DMS79 (cell line): Measurements from ENCODE around the gene ATG3.
"Not testable (repeated sequence)": the region's sequence is repeated elsewhere in the genome, so short reads cannot be mapped to it uniquely, and the experiment has no call there.

Experiments
- DNase-seq: peaks from one replicate; lab custom pipeline; 2025; lab: John Stamatoyannopoulos, UW

Gene ATG3

DNA sequence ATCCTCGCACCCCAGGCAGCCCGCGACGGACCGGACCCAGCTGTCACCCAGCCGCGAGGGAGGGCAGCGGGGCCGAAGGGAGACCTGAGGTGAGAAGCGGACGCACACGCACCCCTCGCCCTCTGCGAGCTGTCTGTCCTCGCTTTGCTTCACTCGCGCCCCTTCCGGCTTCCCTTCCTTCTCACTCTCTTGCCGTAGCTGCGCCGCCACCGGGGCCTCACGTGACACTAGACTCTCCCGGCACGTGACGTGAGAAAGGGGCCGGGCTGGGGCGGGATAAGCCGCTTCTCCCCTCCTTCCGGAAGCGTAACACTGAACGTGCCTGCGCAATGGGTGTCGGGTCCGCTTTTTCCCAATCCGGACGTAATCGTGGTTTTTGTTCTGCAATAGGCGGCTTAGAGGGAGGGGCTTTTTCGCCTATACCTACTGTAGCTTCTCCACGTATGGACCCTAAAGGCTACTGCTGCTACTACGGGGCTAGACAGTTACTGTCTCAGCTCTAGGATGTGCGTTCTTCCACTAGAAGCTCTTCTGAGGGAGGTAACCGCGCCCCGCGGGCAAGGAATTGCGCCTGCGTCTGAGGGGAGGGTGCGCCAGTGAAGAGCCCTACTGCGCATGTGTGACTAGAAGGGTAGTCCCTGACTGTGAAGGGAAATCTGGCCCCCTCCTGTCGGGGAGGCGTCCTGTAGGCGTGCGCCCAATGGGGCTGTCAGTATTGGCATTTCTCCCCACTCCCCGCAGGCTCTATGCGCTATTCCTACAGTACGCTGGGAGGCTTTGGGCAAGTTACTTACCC, at the start of gene ATG3, which contains the start of gene SLC35A5:
Gene ATG3 (minus strand): TSS at position 229 of the 796 bp plus-strand sequence. CDS start 434 bp downstream, outside the sequence.
Gene SLC35A5 (plus strand): TSS at position 312 of the 796 bp plus-strand sequence. CDS start 1,359 bp downstream, outside the sequence.
- peak; percentile 96 for DNase-seq

DNA sequence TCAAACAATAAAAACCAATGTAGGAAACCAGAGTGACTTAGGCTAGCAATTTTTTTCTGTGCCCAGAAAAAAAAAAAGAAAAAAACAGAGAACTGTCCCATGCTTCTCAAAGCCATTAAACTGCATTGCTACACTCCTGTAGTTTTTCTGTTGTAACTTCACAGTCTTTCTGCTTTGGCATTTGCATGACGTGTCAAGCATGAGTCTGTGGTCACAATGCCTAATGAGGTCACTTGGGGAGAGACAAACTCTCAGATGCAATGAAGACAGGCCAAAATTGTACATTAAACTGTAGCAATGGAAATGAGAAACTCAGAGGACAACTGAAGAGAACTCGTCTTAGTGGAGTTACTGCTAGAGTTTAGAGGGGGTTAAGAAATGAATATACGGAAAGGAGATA, 48.4 kb upstream of the ATG3 start:
- DNase-seq = no peak

DNA sequence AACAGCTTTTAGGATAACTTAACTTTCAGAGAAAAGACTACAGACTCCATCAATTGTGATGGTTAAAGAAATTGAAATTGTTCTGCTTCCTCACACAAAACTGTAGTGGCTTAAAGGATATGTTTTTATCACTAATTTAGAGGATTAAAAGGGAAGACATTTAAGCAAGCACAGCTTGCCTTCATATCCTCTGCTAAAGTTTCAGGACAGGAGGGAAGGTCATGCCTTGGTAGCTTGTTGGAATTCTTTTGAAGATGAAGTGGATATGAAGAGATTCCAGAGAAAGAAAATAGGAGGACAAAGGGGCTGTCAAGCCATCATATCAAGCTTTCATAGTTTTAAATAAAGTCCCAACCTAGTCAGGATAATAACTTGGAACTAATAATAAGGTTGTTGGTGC, 46.1 kb upstream of the ATG3 start:
- no peak for DNase-seq

DNA sequence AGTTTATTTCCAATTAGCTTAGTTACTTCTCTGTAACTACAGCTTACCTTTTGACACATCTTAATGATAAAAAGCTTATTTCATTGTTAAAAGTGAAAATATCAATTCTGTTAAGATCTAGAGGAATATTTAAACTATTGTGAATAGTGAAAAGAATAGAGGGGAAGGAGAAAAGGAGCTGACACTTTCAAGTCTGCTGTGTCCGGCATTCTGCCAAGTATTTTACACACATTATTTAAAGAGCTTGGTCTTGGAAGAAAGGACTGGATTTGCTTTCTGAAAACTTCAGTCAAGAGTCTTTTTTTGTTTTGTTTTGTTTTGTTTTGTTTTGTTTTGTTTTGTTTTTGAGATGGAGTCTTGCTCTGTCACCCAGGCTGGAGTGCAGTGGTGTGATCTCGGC, 44.3 kb upstream of the ATG3 start:
- no peak for DNase-seq

- DNase-seq = no peak
These were observed 43.5 kb upstream of the ATG3 start for GRCh38 chr3:112605285-112605684.

- no peak for DNase-seq
These were observed 42.8 kb upstream of the ATG3 start for GRCh38 chr3:112604536-112604935.

DNA sequence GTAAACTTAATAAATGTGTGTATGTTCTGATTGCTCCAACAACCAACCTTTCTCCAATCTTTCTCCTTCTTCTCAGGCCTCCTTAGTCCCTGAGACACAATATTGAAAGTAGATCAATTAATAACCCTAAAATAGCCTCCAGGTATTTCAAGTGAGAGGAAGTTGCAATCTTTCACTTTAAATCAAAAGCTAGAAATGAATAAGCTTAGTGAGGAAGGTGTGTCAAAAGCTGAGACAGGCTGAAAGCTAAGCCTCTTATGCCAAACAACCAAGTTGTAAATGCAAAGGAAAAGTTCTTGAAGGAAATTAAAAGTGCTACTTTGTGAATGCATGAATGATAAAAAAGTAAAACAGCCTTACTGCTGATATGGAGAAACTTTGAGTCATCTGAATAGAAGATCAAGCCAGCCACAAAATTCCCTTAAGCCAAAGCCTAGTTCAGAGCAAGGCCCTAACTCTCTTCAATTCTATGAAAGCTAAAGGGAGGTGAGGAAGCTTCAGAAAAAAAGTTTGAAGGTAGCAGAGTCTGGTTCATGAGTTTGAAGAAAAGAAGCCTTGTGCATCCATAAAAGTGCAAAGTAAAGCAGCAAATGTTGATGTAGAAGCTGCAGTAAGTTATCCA, 40.6 kb upstream of the ATG3 start:
- no peak for DNase-seq

DNA sequence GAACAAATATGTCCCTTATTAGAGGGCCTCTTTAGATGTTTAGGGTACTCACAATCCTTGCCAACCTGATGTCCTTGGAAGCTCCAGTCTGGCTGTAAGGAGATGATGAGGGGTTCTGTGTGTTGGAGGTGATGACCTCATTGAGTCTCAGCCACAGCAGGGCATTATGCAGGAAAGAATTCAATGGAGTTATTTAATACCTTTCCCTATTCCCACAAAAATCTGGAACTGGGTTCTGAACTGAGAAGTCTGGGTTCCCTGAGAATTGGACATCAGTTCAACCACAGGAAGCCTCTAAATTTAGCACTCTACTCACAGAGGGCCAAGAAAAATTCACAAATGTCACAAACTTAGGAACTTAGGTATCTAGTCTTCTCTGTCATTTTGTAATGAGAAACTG, 37.0 kb upstream of the ATG3 start:
- DNase-seq = no peak

DNA sequence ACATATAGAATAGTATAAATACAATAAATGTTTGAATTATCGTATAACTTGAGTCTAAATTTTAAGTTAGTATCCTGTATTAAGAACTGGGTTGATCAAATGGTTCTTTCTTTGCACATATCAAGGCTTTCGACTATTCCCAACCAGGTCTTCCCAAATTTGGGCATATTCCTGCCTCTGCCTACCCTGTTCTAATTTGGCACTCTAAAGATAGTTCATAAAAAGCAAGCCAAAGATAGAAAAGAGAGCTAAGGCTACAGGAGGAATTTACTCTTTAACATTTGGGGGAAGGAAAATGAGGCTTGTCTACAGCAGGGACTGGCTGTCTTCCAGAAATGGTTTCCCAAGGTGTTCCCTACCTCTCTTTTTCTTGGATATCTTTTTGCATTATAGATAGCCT, 36.2 kb upstream of the ATG3 start:
- no peak for DNase-seq

DNA sequence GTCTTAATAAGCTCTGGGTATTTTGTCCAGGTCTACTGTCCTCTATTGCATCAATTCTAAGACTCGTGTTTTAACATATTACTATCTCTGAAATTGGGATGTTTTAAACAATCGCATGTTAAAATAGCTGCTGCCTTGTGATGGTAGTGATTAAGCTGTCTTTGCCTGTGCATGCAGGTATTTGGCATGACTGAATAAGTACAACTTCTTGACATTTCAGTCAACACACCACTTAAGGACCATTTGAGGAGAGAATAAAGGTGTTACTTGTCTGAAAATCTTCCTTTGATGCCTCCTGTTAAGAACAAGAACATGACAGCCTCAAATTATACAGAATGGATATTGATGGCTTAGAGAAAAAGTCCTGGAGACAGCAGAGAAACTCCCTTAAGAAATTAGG, 33.1 kb upstream of the ATG3 start:
- no peak for DNase-seq

- DNase-seq = no peak
These were observed 31.5 kb upstream of the ATG3 start for GRCh38 chr3:112593258-112593657.

DNA sequence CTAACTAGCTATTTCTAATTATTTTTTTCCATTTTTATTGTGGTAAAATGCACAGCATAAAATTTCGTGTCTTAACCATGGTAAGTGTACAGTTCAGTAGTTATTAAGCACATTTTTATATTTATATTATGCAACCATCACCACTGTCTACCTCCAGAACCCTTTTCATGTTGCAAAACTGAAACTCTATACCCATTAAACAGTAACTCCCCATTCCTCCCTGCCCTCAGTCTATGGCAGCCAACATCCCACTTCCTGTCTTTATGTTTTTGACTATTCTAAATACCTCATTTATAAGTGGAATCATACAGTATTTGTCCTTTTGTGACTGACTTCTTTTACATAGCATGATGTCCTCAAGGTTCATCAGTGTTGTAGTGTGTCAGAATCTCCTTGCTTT, 25.6 kb upstream of the ATG3 start:
- DNase-seq = no peak

DNA sequence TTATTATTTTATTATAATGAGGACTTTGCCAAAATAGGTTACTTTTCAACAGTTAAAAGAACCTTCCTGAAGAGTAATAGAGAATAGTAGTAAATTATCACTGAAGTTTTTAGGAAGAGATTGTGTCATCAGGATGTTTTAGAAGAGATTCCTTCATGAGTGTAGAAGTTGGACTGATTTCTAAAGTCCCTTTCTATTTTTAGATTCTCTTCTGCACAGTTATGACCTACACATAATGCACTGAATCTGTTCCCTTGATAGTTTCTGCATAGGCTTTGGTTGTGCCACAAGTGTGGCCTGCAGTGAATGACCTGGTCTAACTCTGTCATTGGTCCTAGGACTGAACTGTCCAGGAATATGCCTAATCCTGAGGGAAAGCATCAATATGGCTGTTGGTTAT, 24.0 kb upstream of the ATG3 start:
- DNase-seq = no peak

GRCh38 chr3:112583105-112583504, 21.3 kb upstream of the ATG3 start:
- DNase-seq = no peak

GRCh38 chr3:112582244-112582874, 20.6 kb upstream of the ATG3 start:
- DNase-seq = no peak

DNA sequence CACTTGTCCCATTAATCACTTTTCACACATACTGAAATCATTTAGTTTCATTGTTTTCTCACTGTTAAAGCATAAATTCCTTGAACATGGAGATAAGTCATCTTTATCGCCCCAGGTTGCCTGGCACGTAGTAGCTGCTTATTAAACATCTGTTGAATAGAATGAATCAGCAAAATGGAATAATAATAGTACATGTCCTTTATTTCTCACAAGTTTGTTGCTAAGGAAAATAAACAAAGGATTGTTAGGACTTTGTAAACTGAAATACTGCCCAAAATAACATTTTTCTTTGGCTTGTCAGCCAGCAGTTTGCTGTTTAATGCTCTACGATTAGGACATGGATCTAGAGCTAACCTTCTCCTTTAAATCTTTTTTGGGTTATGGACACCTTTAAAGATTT, 17.9 kb upstream of the ATG3 start:
- DNase-seq = no peak

DNA sequence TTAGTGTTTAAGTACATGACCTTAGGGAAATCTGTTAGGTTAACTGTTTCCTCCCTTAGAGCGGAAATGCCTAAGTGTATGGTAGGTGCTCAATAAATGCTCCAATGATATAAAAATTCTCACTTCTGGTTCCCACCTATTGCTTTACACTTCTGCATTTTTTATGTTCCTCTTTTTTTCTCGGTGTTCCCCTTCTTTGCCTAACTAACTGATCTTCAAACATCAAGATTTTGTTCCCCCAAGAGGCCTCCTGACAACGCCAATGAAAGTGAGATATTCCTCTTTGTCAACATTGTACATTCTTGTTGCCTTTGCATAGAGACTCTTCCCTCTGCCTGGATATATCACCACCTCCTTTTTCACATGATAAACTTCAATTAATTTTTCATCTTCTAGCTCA, 17.5 kb upstream of the ATG3 start:
- DNase-seq = no peak

DNA sequence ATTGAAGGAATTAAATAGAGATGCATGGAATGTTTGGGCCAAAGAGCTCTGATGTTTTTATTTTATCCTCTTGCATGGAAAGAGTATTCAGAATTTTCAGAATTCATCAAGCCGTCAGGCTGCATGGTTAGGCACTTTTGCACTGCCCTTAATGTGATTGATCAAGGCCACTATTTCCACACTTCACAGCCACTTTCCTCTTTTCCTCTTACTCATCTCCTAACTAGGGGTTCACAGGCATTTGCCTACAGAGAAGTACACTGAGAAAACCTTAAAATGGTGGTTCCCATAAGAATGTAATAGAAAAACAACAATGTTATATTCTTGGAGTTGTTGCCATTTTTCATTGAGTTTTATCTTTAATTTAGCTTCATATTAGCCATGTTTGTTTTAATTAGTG, 10.9 kb upstream of the ATG3 start:
- DNase-seq = no peak

GRCh38 chr3:112569265-112569664, 7.5 kb upstream of the ATG3 start:
- no peak for DNase-seq

GRCh38 chr3:112568642-112569041, 6.9 kb upstream of the ATG3 start:
- DNase-seq = no peak

GRCh38 chr3:112564940-112565305, 3.2 kb upstream of the ATG3 start:
- no peak for DNase-seq

DNA sequence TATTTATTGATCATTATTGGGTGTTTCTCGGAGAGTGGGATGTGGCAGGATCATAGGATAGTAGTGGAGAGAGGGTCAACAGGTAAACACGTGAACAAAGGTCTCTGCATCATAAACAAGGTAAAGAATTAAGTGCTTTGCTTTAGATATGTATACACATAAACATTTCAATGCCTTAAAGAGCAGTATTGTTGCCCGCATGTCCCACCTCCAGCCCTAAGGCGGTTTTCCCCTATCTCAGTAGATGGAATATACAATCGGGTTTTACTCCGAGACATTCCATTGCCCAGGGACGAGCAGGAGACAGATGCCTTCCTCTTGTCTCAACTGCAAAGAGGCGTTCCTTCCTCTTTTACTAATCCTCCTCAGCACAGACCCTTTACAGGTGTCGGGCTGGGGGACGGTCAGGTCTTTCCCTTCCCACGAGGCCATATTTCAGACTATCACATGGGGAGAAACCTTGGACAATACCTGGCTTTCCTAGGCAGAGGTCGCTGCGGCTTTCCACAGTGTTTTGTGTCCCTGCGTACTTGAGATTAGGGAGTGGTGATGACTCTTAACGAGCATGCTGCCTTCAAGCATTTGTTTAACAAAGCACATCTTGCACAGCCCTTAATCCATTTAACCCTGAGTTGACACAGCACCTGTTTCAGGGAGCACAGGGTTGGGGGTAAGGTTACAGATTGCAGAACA, 2.6 kb upstream of the ATG3 start:
- not testable (repeated sequence) for DNase-seq

GRCh38 chr3:112561484-112561733, 353 bp downstream of the ATG3 start:
- no peak for DNase-seq
